ELF-1 (cell line): Measurements from ENCODE around the gene SNAI1.
"Not testable (repeated sequence)": the region's sequence is repeated elsewhere in the genome, so short reads cannot be mapped to it uniquely, and the experiment has no call there.

Experiments
- DNase-seq: peaks from one replicate; pipeline ENCODE4 v3.0.0-alpha.2; 2016; ENCODE audit warnings: low read depth, low spot score

Gene SNAI1

DNA sequence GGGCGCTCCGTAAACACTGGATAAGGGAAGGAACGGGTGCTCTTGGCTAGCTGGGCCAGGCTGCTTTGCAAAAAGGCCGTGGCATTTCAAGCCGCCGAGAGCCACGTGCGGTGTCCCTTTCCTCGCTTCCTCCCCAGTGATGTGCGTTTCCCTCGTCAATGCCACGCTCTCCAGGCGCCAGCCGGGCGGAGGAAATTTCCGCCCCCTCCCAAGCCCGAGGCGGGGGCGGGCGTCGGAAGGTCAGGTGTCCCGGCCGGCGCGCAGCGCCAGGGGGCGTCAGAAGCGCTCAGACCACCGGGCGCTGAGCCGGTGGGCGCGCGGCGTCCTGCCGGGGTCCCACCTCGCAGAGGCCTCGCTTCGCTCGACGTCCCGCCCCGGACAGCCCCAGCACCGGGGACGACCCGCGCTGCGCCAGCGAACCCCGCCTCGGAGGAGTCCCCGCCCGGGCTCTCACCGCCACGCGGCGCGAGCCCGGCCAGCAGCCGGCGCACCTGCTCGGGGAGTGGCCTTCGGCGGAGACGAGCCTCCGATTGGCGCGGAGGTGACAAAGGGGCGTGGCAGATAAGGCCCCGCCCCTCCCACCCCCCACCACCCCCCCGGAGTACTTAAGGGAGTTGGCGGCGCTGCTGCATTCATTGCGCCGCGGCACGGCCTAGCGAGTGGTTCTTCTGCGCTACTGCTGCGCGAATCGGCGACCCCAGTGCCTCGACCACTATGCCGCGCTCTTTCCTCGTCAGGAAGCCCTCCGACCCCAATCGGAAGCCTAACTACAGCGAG lies at the start of gene SNAI1:
SNAI1 (plus strand) TSS at position 635 of the 777 bp plus-strand sequence; CDS start at position 715, 80 bp downstream.
- peak; percentile 89 for DNase-seq

GRCh38 chr20:49935746-49936152 lies 47.0 kb upstream of the SNAI1 start:
- DNase-seq, result no peak

DNA sequence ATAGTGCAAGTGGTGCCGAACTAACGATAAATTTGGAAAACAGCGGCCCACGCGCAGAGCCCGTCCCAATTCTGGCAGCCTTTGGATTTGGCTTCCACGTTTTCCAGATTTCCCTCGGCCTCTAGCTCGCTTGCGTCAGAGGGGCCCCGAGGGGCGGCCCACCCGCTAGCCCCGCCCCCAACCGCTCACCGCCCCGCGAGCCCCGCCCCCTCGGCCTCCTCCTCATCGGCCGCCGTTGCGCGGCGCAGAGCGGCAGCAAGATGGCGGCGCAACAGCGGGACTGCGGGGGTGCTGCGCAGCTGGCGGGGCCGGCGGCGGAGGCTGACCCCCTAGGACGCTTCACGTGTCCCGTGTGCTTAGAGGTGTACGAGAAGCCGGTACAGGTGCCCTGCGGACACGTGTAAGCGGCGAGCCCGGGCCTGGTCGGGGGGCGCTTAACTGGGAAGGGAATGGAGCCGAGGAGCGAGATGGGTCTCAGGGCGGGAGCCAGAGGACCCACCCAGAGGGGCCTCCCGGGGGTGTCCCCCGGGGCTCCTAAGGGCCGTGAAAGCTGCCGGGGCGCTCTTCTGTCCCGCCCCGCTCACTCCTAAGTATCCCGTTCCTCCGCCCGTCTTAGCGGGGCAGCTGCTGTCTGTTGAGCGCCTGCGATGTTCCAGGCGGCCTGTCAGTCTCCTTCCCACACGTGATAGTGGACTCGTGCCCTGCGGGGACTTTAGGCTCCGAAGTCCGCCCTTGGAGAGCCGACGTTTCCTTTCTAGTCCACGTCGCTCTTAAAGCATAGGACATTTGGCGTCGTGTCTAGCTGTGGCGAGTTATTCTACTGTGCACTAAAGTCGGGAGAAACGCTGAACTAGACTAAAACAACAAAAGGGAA lies 46.4 kb upstream of the SNAI1 start, which contains the start of gene RNF114:
RNF114 (plus strand) TSS at position 245 of the 874 bp plus-strand sequence; CDS start at position 261, 16 bp downstream.
- peak; percentile 79 for DNase-seq

DNA sequence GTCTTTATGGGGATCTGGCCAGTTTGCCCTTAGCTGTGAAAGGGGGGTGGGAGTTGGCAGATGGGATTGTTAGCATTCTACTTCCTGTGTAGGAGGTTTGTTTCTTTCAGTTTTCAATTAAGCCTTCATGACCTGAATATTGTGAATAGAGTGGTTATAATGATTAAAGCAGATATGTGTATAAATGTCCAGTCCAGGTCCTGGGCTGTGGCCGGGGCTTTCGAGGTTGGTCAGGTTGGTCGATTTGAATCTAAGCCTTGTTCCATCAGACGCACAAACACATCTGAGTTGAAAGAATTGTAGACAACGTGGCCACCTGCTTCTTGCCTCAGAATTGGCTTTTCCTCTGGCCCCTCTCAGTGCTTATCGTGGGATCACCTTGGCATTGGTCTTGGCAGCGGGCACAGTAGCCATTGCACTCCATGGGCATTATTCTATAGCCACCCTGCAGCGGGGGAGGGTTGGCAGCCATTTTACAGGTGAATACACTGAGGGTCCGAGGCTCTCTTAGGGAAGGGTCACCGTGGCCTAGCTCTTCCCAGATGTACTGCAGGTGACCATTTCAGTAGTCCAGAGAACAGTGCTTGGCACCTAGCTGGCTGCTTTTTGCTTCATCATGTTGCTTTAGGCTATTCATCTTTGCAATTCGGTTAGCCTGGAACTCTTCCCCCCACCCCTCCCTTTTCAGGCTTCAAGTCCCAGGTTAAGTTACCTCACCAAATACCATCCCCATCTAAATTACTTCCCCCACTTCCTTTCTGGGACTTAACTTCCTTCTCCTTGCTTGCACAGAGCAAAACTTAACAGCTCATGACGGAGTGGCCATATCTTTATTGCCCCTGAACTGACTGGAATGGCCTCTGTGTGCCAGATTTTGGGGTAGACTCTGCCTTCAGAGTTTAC lies 45.5 kb upstream of the SNAI1 start:
- peak; percentile 58 for DNase-seq

DNA sequence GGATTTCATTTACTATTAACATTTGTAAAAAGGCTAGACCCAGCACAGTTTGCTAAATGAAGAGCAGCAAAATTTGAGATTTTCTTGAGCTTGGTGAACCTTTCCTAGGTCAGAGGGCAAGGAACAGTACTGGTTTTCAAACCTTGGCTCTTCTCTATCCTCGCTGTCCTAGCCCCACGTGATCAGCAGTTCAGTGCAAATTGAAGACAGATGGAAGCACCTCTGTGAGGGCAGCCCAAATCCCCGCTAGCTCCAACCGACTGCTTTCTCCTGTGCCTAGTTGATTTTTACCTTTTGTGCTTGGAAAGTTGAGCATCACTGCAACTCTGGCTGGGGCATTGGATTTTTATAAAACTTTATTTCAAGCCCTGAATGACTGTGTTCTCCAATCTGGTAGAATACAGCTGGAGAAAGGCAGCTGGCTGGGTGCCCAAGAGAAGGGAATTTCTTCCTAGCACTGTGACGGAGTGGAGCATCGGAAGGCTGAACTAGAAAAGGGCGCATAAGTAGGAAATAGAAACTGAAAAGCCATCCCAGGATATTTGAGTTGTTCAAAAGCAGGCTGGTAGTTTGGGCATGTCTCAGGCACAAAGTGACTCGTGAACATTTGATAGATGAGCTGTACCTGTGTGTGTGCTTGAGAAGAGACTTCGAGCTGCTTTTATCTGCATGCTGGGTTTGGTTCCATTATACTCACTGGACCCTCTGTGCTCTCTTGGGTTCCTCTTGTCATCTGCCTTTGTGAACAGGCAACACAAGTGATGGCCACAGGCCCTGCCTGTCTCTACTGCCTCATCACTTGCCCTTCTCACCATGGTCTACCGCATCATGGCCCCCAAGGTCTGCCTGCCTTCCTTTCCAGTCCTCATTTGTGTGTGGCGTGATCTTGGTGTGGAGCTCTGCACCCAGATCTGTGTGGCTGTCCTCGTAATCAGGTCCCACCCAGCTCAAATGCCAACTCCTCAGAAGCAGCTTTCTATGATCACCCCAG lies 44.3 kb upstream of the SNAI1 start:
- DNase-seq, result peak; percentile 18

DNA sequence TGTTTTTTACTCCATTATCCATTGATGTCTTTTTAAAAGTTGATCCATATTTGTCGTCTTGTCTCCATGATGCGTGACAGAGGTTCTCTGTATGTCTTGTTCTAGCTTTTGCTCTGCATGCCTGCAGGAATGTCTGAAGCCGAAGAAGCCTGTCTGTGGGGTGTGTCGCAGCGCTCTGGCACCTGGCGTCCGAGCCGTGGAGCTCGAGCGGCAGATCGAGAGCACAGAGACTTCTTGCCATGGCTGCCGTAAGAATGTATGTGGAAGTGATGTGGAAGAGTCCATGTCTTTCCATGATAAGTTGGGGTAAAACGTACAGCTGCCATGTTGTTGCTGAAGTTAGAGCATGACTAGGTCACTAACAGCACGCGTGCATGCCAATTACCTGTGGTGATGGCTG lies 41.3 kb upstream of the SNAI1 start:
- no peak for DNase-seq

GRCh38 chr20:49942303-49942702 lies 40.5 kb upstream of the SNAI1 start:
- no peak for DNase-seq

- DNase-seq, result no peak
Measured at GRCh38 chr20:49942942-49943341, 39.8 kb upstream of the SNAI1 start.

- no peak for DNase-seq
Measured at GRCh38 chr20:49945306-49945700, 37.5 kb upstream of the SNAI1 start.

- DNase-seq, result no peak
Measured at GRCh38 chr20:49945701-49946477, 36.9 kb upstream of the SNAI1 start.

GRCh38 chr20:49948178-49948577 lies 34.6 kb upstream of the SNAI1 start:
- no peak for DNase-seq

DNA sequence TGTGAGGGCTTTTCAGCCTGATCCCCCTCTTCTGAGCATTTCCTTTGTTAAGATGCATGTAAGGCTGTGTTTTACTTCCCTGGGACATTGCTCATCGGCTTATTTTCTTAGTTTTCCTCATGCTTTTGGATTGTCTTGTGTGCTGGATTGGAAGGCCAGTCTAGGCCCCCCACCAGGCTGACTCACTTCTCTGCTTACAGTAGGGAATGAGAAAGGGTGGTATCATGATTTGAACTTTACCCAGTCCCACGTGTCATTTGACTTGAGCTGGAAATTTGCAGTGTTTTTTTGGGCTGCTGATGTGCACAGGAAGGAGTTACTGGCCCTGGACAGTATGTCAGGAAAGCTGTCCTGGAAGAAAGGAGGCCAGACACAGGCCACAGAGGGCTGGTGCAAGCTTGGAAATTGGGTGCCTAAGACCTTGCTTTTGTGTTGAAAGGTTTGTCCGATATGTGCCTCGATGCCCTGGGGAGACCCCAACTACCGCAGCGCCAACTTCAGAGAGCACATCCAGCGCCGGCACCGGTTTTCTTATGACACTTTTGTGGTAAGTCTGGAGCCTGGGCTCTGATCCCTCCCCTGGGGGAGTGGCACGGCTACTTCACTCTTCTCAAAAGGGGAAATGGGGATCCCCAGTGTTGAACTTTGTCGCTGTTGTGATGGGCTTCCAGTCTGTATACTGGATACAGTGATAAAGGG lies 33.8 kb upstream of the SNAI1 start:
- no peak for DNase-seq

GRCh38 chr20:49951151-49951550 lies 31.6 kb upstream of the SNAI1 start:
- no peak for DNase-seq

GRCh38 chr20:49955167-49955566 lies 27.6 kb upstream of the SNAI1 start:
- no peak for DNase-seq

DNA sequence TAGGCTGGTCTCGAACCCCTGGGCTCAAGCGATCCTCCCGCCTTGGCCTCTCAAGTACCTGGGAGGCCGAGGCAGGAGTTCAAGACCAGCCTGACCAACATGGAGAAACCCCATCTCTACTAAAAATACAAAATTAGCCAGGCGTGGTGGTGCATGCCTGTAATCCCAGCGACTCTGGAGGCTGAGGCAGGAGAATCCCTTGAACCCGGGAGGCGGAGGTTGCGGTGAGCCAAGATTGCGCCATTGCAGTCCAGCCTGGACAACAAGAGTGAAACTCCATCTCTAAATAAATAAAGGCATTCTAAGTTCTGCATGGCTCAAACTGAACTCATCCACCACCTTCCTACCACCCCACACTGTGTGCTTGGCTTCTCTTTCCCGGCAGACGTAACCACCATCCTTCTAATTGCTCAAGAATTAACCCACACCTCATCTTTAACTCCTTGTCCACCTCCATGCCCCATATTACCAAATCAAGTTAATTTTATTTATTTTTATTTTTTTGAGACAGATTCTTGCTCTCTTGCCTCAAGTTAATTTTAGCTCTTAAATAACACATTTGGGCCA lies 26.9 kb upstream of the SNAI1 start:
- not testable (repeated sequence) for DNase-seq

- no peak for DNase-seq
Measured at GRCh38 chr20:49956689-49957088, 26.1 kb upstream of the SNAI1 start.

DNA sequence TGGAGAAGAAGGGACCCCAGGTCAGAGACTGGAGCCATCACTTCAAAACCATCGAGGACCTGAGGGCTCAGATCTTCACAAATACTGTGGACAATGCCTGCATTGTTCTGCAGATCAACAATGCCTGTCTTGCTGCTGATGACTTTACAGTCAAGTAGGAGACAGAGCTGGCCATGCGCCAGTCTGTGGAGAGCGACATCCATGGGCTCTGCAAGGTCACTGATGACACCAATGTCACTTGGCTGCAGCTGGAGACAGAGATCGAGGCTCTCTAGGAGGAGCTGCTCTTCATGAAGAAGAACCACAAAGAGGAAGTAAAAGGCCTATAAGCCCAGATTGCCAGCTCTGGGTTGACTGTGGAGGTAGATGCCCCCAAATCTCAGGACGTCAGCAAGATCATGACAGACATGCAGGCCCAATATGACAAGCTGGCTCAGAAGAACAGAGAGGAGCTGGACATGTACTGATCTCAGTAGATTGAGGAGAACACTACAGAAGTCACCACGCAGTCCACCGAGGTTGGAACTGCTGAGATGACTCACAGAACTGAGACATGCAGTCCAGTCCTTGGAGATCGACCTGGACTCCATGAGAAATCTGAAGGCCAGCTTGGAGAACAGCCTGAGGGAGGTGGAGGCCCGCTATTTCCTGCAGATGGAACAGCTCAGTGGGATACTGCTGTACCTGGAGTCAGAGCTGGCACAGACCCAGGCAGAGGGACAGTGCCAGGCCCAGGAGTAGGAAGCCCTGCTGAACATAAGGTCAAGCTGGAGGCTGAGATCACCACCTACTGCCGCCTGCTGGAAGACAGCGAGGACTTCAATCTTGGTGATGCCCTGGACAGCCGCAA lies 25.5 kb upstream of the SNAI1 start:
- not testable (repeated sequence) for DNase-seq

GRCh38 chr20:49961413-49961812 lies 21.4 kb upstream of the SNAI1 start:
- DNase-seq, result no peak
